Body of pancreas (tissue), 4 donors: ENCODE data around the gene ERCC1. TPM values are rescaled to one million over a fixed set of nuclear protein-coding genes. Genes with fewer than 3 reads are reported as not detected.
A peak's percentile ranks its signal among the peaks of the same experiment; 100 is the strongest.

ENCODE experiments used
- ATAC-seq: fragments of 150-250 bp; one replicate; pipeline ENCODE4 v1.9.1; 2016
- DNase-seq, 4 donors: peaks; one replicate each; pipeline ENCODE4 v3.0.0-alpha.2; 2019
- H3K27ac ChIP-seq, 4 donors: fragments of 200-600 bp; sonication (generic); 1 replicate in 3 of 4; 2 replicates in 1 of 4; pipeline versions ENCODE4 v1.5.1 to v1.6.1; 2016 to 2019; ENCODE audit warnings: mild to moderate bottlenecking in 1 of 4, mixed read lengths in 1 of 4, moderate library complexity in 1 of 4
- H3K27me3 ChIP-seq, 2 donors: fragments of 200-600 bp; sonication (generic); one replicate each; pipeline ENCODE4 v1.6.0; 2016; ENCODE audit warnings: mild to moderate bottlenecking in 1 of 2
- H3K36me3 ChIP-seq, 2 donors: fragments of 200-600 bp; sonication (generic); replicated peaks in 1 of 2; 2 replicates each; pipeline ENCODE4 v1.5.1; 2016; ENCODE audit warnings: low read depth in 2 of 2; ENCODE audit not compliant: insufficient read depth in 1 of 2
- H3K4me1 ChIP-seq: fragments of 200-600 bp; sonication (generic); one replicate; pipeline ENCODE4 v1.6.0; 2016
- H3K4me3 ChIP-seq, 2 donors: fragments of 200-600 bp; sonication (generic); 1 replicate in 1 of 2; 2 replicates in 1 of 2; pipeline ENCODE4 v1.5.1; 2016 to 2019
- H3K9me3 ChIP-seq, 3 donors: fragments of 200-600 bp; sonication (generic); 1 replicate in 2 of 3; 2 replicates in 1 of 3; pipeline ENCODE4 v1.5.1; 2016
- CTCF ChIP-seq, 7 experiments: fragments of 450-650 bp in 4 of 7; fragments of 200-600 bp in 3 of 7; sonication (generic) in 3 of 7; IDR thresholded peaks; one replicate each; pipeline ENCODE4 v1.5.1; 2016 to 2019; ENCODE audit warnings: antibody characterized with exemption in 7 of 7
- POLR2A ChIP-seq, 3 donors: fragments of 450-650 bp; IDR thresholded peaks; one replicate each; pipeline ENCODE4 v1.6.1; 2016; ENCODE audit warnings: antibody characterized with exemption in 3 of 3, mild to moderate bottlenecking in 2 of 3
- WGBS, 2 donors: methylation state at CpG; one replicate each; pipeline ENCODE4 v1.1.5; 2017; 5-methylcytosine and 5-hydroxymethylcytosine counted together
- intact Hi-C: fragments of 100-400 bp; cut with DNase I; formaldehyde crosslinking; loops from one replicate; pipeline ENCODE4 v1.15.1; 2023
- total RNA-seq, 2 donors: library from RNA; depleted of rRNA; stranded (reverse); fragments of >200 nt; gene quantifications; one replicate each; pipeline ENCODE4 v1.1.0, GENCODE V29; 2016

ERCC1 gene
- total RNA-seq, 2 donors from 2014 or later: 91.3 to 97.9 TPM

DNA sequence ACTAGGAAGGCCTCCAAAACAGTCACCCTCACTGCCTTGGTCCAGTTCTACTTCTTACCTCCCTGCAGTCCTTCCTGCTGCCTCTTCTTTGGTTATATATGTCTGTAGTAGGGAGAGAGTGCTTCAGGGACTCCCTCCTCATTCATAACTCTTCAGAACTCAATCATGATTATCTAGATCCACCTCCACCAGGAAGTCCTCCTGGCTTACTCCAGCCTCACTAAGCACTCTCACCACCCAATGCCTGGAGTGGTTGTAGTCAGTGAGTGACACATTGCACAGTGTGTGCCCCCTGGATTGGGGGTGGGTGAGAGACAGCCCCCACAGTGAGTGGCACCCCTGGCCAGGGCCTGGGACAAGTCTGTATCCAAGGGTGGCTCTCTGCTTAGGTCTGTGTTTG lies 34.1 kb upstream of the ERCC1 start:
- H3K36me3 ChIP-seq: no peaks in the 10 kb centered on the region
- no peak for TF ChIP-seq POLR2A (IDR thresholded peaks at IDR 0.05)
- TF ChIP-seq CTCF (IDR thresholded peaks at IDR 0.05): no peak
- no peak for ATAC-seq
- intact Hi-C loops: no loop called here
- H3K4me1 ChIP-seq: peaks cover 25% of the 10 kb centered on the region
- no peaks in the 10 kb centered on the region for H3K9me3 ChIP-seq
- no peaks in the 10 kb centered on the region for H3K27me3 ChIP-seq
- H3K27ac ChIP-seq: no peak overlapping the region
- DNase-seq: no peak
- no peak overlapping the region for H3K4me3 ChIP-seq

DNA sequence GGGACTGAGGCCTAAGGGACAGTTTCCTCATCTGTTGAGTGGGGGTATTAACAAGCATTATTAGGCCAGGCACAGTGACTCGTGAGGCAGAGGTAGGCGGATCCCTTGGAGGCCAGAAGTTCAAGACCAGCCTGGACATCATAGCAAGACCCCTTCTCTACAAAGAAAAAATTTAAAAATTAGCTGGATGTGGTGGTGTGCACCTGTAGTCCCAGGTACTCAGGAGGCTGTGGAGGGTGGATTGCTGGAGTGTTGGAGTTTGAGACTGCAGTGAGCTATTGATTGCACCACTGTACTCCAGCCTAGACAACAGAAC lies 32.7 kb upstream of the ERCC1 start:
- TF ChIP-seq CTCF (IDR thresholded peaks at IDR 0.05) (no peak), POLR2A (IDR thresholded peaks at IDR 0.05) (no peak)
- no peak for DNase-seq
- Histone ChIP-seq H3K27me3 (no peaks in the 10 kb centered on the region), H3K4me3 (no peak overlapping the region), H3K9me3 (no peaks in the 10 kb centered on the region), H3K4me1 (peaks cover 28% of the 10 kb centered on the region), H3K36me3 (no peaks in the 10 kb centered on the region), H3K27ac (peak overlapping the region; percentile 89 to 98 (median 90))
- 62 to 80% methylated on average over 2 of the region's 2 CpGs for WGBS, 2 donors
- intact Hi-C loops: no loop called here
- ATAC-seq: no peak

DNA sequence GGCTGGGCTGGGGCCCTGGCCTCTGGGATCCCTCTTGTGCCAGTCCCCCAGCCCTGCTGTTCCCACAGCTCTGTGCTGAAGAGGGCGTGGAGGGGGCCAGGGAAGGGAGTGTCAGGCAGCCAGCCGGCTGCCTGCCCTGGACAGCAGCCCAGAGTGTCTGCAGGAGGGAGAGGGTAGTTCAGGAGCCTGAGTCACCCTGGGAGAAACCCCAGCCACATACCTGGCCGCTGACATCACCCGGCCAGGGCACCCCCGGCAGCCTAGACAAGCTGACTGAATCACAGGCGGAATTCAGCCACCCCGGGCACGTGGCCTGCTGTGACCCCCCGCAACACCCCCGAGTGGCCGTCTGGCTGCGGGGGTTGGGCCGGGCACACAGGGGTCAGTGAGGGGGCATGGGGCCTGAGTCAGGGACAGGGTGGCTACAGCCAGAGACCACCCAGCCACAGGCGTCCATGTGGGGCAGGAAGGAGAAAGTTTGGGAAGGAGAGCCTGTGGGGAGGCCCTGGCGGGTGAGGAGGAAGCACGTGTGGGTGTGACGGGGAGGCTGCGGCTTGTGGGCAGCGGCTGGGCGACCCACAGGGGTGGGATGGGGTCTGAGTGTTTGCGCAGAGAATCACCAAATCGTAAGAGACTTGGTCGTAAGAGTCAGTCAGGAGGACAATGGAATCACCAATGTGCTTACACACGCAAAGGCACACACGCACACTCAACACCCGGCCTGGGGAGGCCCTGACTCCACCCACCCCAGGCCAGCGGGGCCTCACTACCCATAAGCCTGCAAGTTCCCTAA lies 32.2 kb upstream of the ERCC1 start:
- WGBS, 2 donors: 24 to 28% methylated on average over 12 to 27 of the region's 27 CpGs
- intact Hi-C loops: no loop called here
- ATAC-seq (peak; percentile 92), DNase-seq (peak; percentile 97 to 99 (median 98))
- Histone ChIP-seq H3K4me1 (peaks cover 34% of the 10 kb centered on the region), H3K27me3 (no peaks in the 10 kb centered on the region), H3K4me3 (no peak overlapping the region), H3K9me3 (no peaks in the 10 kb centered on the region), H3K27ac (peak overlapping the region; percentile 89 to 98 (median 90)), H3K36me3 (no peaks in the 10 kb centered on the region)
- TF ChIP-seq POLR2A (IDR thresholded peaks at IDR 0.05): peak in 2 of 3 donors; percentile 45 to 67
- TF ChIP-seq CTCF (IDR thresholded peaks at IDR 0.05): peak in 3 of 7 experiments; percentile 23 to 27 (median 25)

DNA sequence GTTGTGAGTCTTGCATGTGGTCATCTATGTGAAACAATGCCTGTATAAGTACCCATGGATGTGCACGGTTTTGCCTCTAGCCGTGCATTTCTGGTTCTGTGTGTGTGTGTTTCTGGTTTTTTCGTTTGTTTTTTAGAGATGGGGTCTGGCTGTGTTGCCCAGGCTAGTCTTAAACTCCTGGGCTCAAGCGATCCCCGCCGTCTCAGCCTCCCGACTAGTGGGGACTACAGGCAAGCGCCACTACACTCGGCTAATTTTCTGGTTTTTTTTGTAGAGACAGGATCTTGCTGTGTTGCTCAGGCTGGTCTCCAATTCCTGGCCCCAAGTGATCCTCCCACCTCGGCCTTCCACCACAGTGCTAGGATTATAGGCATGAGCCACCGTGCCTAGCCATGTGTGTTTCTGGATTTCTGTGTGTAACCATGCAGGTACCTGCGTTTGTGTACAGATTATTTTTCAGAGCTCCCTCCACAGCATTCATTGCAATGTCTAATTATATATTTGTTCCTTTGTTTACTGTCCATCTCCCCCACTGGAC lies 28.2 kb upstream of the ERCC1 start:
- Histone ChIP-seq H3K36me3 (no peaks in the 10 kb centered on the region), H3K27ac (peak overlapping the region; percentile 17 to 92 (median 83)), H3K4me3 (no peak overlapping the region), H3K4me1 (peaks cover 43% of the 10 kb centered on the region), H3K9me3 (no peaks in the 10 kb centered on the region), H3K27me3 (no peaks in the 10 kb centered on the region)
- no peak for TF ChIP-seq CTCF (IDR thresholded peaks at IDR 0.05)
- TF ChIP-seq POLR2A (IDR thresholded peaks at IDR 0.05): no peak
- DNase-seq (no peak), ATAC-seq (no peak)
- intact Hi-C loops: no loop called here
- WGBS, 2 donors: 70 to 77% methylated on average over 12 of the region's 12 CpGs
